H9 (cell line): ENCODE measurements around the gene ZKSCAN2. TPM values are rescaled to one million over a fixed set of nuclear protein-coding genes. Genes with fewer than 3 reads are reported as not detected.

Experiments used
- DNase-seq: peaks from one replicate; pipeline ENCODE4 v3.0.0-alpha.2; 2017
- H2AFZ ChIP-seq: one replicate; pipeline ENCODE4 v1.6.1; 2013; ENCODE audit warnings: mild to moderate bottlenecking, low read length, control low read depth, moderate library complexity
- H2AK5ac ChIP-seq: 2 replicates; pipeline ENCODE4 v1.6.1; 2013; ENCODE audit warnings: low read length, control low read depth, mixed read lengths; ENCODE audit not compliant: insufficient read length
- H2BK120ac ChIP-seq: one replicate; pipeline ENCODE4 v1.6.1; 2013; ENCODE audit warnings: low read depth, mild to moderate bottlenecking, low read length, control low read depth, inconsistent platforms; ENCODE audit not compliant: poor library complexity, severe bottlenecking
- H2BK12ac ChIP-seq: 2 replicates; pipeline ENCODE4 v1.6.1; 2013; ENCODE audit warnings: low read length, control low read depth, mixed read lengths, low read depth; ENCODE audit not compliant: insufficient read length
- H2BK15ac ChIP-seq: 2 replicates; pipeline ENCODE4 v1.6.1; 2013; ENCODE audit warnings: low read depth, low read length, control low read depth
- H2BK20ac ChIP-seq: one replicate; pipeline ENCODE4 v1.6.1; 2013; ENCODE audit warnings: low read depth, mild to moderate bottlenecking, low read length, control low read depth, inconsistent platforms; ENCODE audit not compliant: poor library complexity, severe bottlenecking
- H2BK5ac ChIP-seq: 2 replicates; pipeline ENCODE4 v1.6.1; 2013; ENCODE audit warnings: low read length, control low read depth, mixed read lengths; ENCODE audit not compliant: insufficient read length
- H3K14ac ChIP-seq: 2 replicates; pipeline ENCODE4 v1.6.1; 2013; ENCODE audit warnings: low read length, control low read depth; ENCODE audit not compliant: insufficient read depth
- H3K18ac ChIP-seq: 2 replicates; pipeline ENCODE4 v1.6.1; 2013; ENCODE audit warnings: low read depth, mild to moderate bottlenecking, mixed read lengths, low read length, control low read depth; ENCODE audit not compliant: insufficient read length
- H3K23ac ChIP-seq: 2 replicates; pipeline ENCODE4 v1.6.1; 2013; ENCODE audit warnings: low read length, control low read depth, mixed read lengths, low read depth; ENCODE audit not compliant: insufficient read length
- H3K23me2 ChIP-seq: 2 replicates; pipeline ENCODE4 v1.6.1; 2013; ENCODE audit warnings: low read depth, mild to moderate bottlenecking, mixed read lengths, low read length, control low read depth; ENCODE audit not compliant: insufficient read length, poor library complexity, severe bottlenecking
- H3K27ac ChIP-seq: 2 replicates; pipeline ENCODE4 v1.5.1; 2013; ENCODE audit warnings: low read length, control low read depth, mixed read lengths, low read depth; ENCODE audit not compliant: insufficient read length
- H3K27me3 ChIP-seq: 2 replicates; pipeline ENCODE4 v1.6.1; 2013; ENCODE audit warnings: low read length, control low read depth, inconsistent platforms; ENCODE audit not compliant: insufficient read depth
- H3K4ac ChIP-seq: 2 replicates; pipeline ENCODE4 v1.6.1; 2013; ENCODE audit warnings: low read depth, mild to moderate bottlenecking, control low read depth, inconsistent platforms, low read length, moderate library complexity
- H3K4me1 ChIP-seq: 2 replicates; pipeline ENCODE4 v1.6.1; 2013; ENCODE audit warnings: low read length, control low read depth, inconsistent platforms; ENCODE audit not compliant: insufficient read depth
- H3K4me2 ChIP-seq: 2 replicates; pipeline ENCODE4 v1.6.1; 2013; ENCODE audit warnings: low read length, control low read depth, mixed read lengths; ENCODE audit not compliant: insufficient read length, insufficient read depth
- H3K56ac ChIP-seq: 2 replicates; pipeline ENCODE4 v1.6.1; 2013; ENCODE audit warnings: low read depth, mild to moderate bottlenecking, mixed read lengths, low read length, control low read depth; ENCODE audit not compliant: insufficient read length
- H3K79me1 ChIP-seq: 2 replicates; pipeline ENCODE4 v1.6.1; 2013; ENCODE audit warnings: low read depth, mild to moderate bottlenecking, moderate library complexity, low read length, control low read depth, inconsistent platforms; ENCODE audit not compliant: insufficient read depth, poor library complexity, severe bottlenecking
- H3K79me2 ChIP-seq: 2 replicates; pipeline ENCODE4 v1.6.1; 2013; ENCODE audit warnings: low read length, control low read depth, inconsistent platforms; ENCODE audit not compliant: insufficient read depth
- H3K9ac ChIP-seq: 2 replicates; pipeline ENCODE4 v1.6.1; 2013; ENCODE audit warnings: low read length, control low read depth, mixed read lengths; ENCODE audit not compliant: insufficient read length; ENCODE audit errors: extremely low read depth
- H3K9me3 ChIP-seq: one replicate; pipeline ENCODE4 v1.6.1; 2013; ENCODE audit warnings: low read depth, low read length, inconsistent platforms; ENCODE audit not compliant: control insufficient read depth
- H3T11ph ChIP-seq: one replicate; pipeline ENCODE4 v1.6.1; 2013; ENCODE audit warnings: mild to moderate bottlenecking, low read length, control low read depth, inconsistent platforms
- H4K20me1 ChIP-seq: one replicate; pipeline ENCODE4 v1.6.1; 2013; ENCODE audit not compliant: control insufficient read depth, insufficient read length, insufficient read depth
- H4K5ac ChIP-seq: 2 replicates; pipeline ENCODE4 v1.6.1; 2013; ENCODE audit warnings: low read depth, mild to moderate bottlenecking, mixed read lengths, low read length, control low read depth; ENCODE audit not compliant: insufficient read length
- H4K8ac ChIP-seq: replicated peaks from 2 replicates; pipeline ENCODE4 v1.6.1; 2013; ENCODE audit warnings: low read length, control low read depth, mixed read lengths, low read depth; ENCODE audit not compliant: insufficient read length
- H4K91ac ChIP-seq: 2 replicates; pipeline ENCODE4 v1.6.1; 2013; ENCODE audit warnings: low read depth, mild to moderate bottlenecking, moderate library complexity, mixed read lengths, low read length, control low read depth; ENCODE audit not compliant: insufficient read length
- H3K27ac Mint-ChIP-seq, 3 experiments: 2 replicates in 2 of 3; 3 replicates in 1 of 3; pipeline ENCODE4 v1.8.0; 2020 to 2021; ENCODE audit warnings: mixed read lengths in 3 of 3, mild to moderate bottlenecking in 1 of 3, moderate library complexity in 1 of 3
- H3K27me3 Mint-ChIP-seq: 2 replicates; pipeline ENCODE4 v1.8.0; 2021; ENCODE audit warnings: low read depth, mild to moderate bottlenecking, moderate library complexity, mixed read lengths
- H3K36me3 Mint-ChIP-seq, 3 experiments: 2 replicates in 2 of 3; 3 replicates in 1 of 3; pipeline ENCODE4 v1.8.0; 2020 to 2021; ENCODE audit warnings: low read depth in 3 of 3, mixed read lengths in 3 of 3; ENCODE audit not compliant: insufficient read depth in 1 of 3
- H3K4me1 Mint-ChIP-seq, 2 experiments: 2 replicates each; pipeline ENCODE4 v1.8.0; 2020; ENCODE audit warnings: mixed read lengths in 2 of 2
- H3K4me3 Mint-ChIP-seq, 2 experiments: 2 replicates in 1 of 2; 3 replicates in 1 of 2; pipeline ENCODE4 v1.8.0; 2020 to 2021; ENCODE audit warnings: mild to moderate bottlenecking in 2 of 2, mixed read lengths in 2 of 2, moderate library complexity in 1 of 2
- H3K9me3 Mint-ChIP-seq, 2 experiments: 2 replicates in 1 of 2; 3 replicates in 1 of 2; pipeline ENCODE4 v1.8.0; 2020; ENCODE audit warnings: mild to moderate bottlenecking in 2 of 2, mixed read lengths in 2 of 2, moderate library complexity in 1 of 2
- CTCF ChIP-seq: fragments of 200-600 bp; sonication (generic); conservative IDR thresholded peaks from 3 replicates; pipeline ENCODE4 v1.8.0; 2021; ENCODE audit warnings: antibody characterized with exemption, mild to moderate bottlenecking
- WGBS: extraction: QIAGEN DNeasy Blood & Tissue Kit; methylation state at CpG from one replicate; pipeline ENCODE4 v1.1.7; 2013; ENCODE audit warnings: missing lambda C conversion rate, low lambda C conversion rate, mixed read lengths; ENCODE audit not compliant: insufficient read length; ENCODE audit errors: extremely low coverage; 5-methylcytosine and 5-hydroxymethylcytosine counted together
- total RNA-seq: library from RNA; stranded (reverse); gene quantifications from 2 replicates; pipeline ENCODE4 v1.2.1, GENCODE V29; 2021

Gene ZKSCAN2
- total RNA-seq, 1 experiment from 2014 or later: 16.5 TPM

GRCh38 chr16:25264597-25264996, 7.0 kb upstream of the ZKSCAN2 start:
- H4K8ac ChIP-seq: no peak overlapping the region
- no peak overlapping the region for H4K91ac ChIP-seq
- peaks cover 5 to 7% of the 10 kb centered on the region in 2 experiments for H3K4me1 Mint-ChIP-seq
- H2BK15ac ChIP-seq: no peak overlapping the region
- no peak overlapping the region for H4K5ac ChIP-seq
- H3K14ac ChIP-seq: no peak overlapping the region
- H3K4me2 ChIP-seq: no peak overlapping the region
- no peak for DNase-seq
- no peaks in the 10 kb centered on the region for H3K9me3 Mint-ChIP-seq
- peaks cover 26 to 50% (median 45%) of the 10 kb centered on the region in 3 experiments; a peak in 6 of 7 replicates for H3K36me3 Mint-ChIP-seq
- H2AK5ac ChIP-seq: no peak overlapping the region
- H3K56ac ChIP-seq: no peak overlapping the region
- H3K23me2 ChIP-seq: no peaks in the 10 kb centered on the region
- H3K27ac ChIP-seq: no peak overlapping the region
- H3K4ac ChIP-seq: no peak overlapping the region
- H2BK12ac ChIP-seq: no peak overlapping the region
- H3K79me1 ChIP-seq: peaks cover 7% of the 10 kb centered on the region
- H3K27ac Mint-ChIP-seq: no peak overlapping the region
- H3K27me3 ChIP-seq: no peaks in the 10 kb centered on the region
- H3K9ac ChIP-seq: no peak overlapping the region
- H3T11ph ChIP-seq: no peak overlapping the region
- no peak overlapping the region for H2BK120ac ChIP-seq
- no peak overlapping the region for H3K4me3 Mint-ChIP-seq
- WGBS: no CpG with 5 or more reads among the region's 2 CpGs
- H2BK20ac ChIP-seq: no peak overlapping the region
- H3K9me3 ChIP-seq: no peaks in the 10 kb centered on the region
- H3K4me1 ChIP-seq: no peaks in the 10 kb centered on the region
- H2BK5ac ChIP-seq: no peak overlapping the region
- H3K18ac ChIP-seq: no peak overlapping the region
- H2AFZ ChIP-seq: no peak overlapping the region
- H3K23ac ChIP-seq: no peak overlapping the region
- no peaks in the 10 kb centered on the region for H3K27me3 Mint-ChIP-seq
- H3K79me2 ChIP-seq: peaks cover 8% of the 10 kb centered on the region; the same call in 1 of the 2 replicates
- TF ChIP-seq CTCF: no peak
- H4K20me1 ChIP-seq: no peaks in the 10 kb centered on the region
